A673 (cell line): ENCODE results near the gene PLIN4.

Experiments
- CTCF ChIP-seq: fragments of 300-800, 200-600 bp; sonication (generic); conservative IDR thresholded peaks from 2 replicates; pipeline ENCODE4 v1.5.1; 2017; ENCODE audit warnings: low read depth, mild to moderate bottlenecking, antibody characterized with exemption, low read length, moderate library complexity, mixed read lengths
- EZH2 ChIP-seq: fragments of 200-600 bp; sonication (generic); IDR thresholded peaks from 2 replicates; pipeline ENCODE4 v1.6.1; 2017; ENCODE audit warnings: borderline replicate concordance, low read depth, mild to moderate bottlenecking, mixed read lengths, antibody characterized with exemption, low read length; ENCODE audit not compliant: poor library complexity, severe bottlenecking

- no peak for TF ChIP-seq EZH2
- TF ChIP-seq CTCF: no peak
Observed at GRCh38 chr19:4499318-4499717, 19.0 kb downstream of the PLIN4 start.
